ENCODE measurements around the gene YTHDF1.
"Not testable (repeated sequence)": the region's sequence is repeated elsewhere in the genome, so short reads cannot be mapped to it uniquely, and the experiment has no call there.

YTHDF1 gene

DNA sequence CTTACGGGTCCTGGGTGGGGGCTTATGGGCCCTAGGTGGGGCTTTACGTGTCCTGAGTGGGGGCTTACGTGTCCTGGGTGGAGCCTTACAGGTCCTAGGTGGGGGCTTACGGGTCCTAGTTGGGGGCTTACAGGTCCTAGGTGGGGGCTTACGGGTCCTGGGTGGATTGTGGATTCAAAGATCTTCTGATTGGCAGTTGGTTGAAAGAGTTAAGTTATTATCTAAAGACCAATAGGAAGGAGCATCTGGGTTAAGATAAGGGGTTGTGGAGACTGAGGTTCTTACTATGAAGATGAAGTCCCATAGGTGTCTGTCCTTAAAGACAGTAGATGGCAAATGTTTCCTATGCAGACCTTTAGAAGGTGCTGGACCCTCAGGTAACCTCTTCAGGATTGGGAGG, 11.3 kb upstream of the YTHDF1 start:
- H3K36me3 ChIP-seq (ENCODE audit: insufficient read depth, low read length), result no peaks in the 10 kb centered on the region
- no peaks in the 10 kb centered on the region for H3K9me3 ChIP-seq (ENCODE audit: control insufficient read depth, insufficient read depth, low read length)
- peaks cover 28% of the 10 kb centered on the region; the same call in 1 of the 2 replicates for H3K4me1 ChIP-seq (ENCODE audit: insufficient read depth, low read length)
- no peak overlapping the region for H3K9ac ChIP-seq (ENCODE audit: low read depth, low read length)

DNA sequence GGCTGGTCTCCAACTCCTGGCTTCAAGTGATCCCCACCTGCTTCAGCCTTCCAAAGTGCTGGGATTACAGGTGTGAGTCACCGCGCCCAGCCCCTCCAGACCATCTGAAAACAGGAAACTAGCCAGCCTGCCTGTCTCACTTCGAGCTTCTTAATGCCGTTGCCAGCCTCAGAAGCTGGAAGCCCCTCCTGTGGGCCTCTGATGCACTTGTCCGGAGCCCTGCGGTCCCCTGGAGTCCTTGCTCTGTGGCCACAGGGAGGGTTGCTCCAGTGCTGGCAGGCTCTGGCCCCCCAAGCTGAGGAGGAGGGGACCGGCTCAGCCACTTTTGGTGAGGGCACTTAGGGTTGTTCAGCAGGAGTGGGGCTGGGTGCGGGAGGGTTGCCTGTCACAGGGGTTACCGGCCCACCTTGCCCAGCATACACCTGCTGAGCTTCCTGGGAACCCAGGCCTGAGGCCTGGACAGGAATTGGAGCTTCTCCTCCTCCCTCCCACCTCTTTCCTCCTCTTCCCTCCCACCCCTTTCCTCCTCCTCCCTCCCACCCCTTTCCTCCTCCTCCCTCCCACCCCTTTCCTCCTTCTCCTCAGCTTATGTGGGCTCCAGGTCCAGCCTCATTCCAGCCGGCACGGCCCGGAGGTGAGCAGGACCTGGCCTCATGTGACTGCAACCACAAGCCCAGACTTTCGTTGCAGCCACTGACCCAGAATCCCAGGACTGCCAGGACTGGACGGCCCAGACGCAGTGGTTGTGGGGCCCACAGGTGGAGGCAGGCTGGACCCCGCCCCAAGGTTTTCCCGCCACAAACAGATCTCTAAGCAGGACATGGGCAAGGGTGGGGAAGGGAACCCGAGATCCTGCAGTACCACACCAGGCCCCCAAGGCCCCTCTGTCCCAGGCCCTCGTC, 10.4 kb upstream of the YTHDF1 start:
- Histone ChIP-seq H3K9ac (ENCODE audit: low read depth, low read length) (no peak overlapping the region), H3K9me3 (ENCODE audit: control insufficient read depth, insufficient read depth, low read length) (no peaks in the 10 kb centered on the region), H3K36me3 (ENCODE audit: insufficient read depth, low read length) (no peaks in the 10 kb centered on the region), H3K4me1 (ENCODE audit: insufficient read depth, low read length) (peaks cover 24% of the 10 kb centered on the region; the same call in 1 of the 2 replicates)

GRCh38 chr20:63225082-63225454, 9.1 kb upstream of the YTHDF1 start:
- H3K9me3 ChIP-seq (ENCODE audit: control insufficient read depth, insufficient read depth, low read length), result no peaks in the 10 kb centered on the region
- H3K4me1 ChIP-seq (ENCODE audit: insufficient read depth, low read length), result peaks cover 24% of the 10 kb centered on the region; the same call in 1 of the 2 replicates
- H3K9ac ChIP-seq (ENCODE audit: low read depth, low read length), result no peak overlapping the region
- H3K36me3 ChIP-seq (ENCODE audit: insufficient read depth, low read length), result no peaks in the 10 kb centered on the region

- H3K36me3 ChIP-seq (ENCODE audit: insufficient read depth, low read length), result no peaks in the 10 kb centered on the region
- H3K4me1 ChIP-seq (ENCODE audit: insufficient read depth, low read length), result peaks cover 23% of the 10 kb centered on the region; the same call in 1 of the 2 replicates
- H3K9ac ChIP-seq (ENCODE audit: low read depth, low read length), result no peak overlapping the region
- no peaks in the 10 kb centered on the region for H3K9me3 ChIP-seq (ENCODE audit: control insufficient read depth, insufficient read depth, low read length)
These were observed 8.6 kb upstream of the YTHDF1 start for GRCh38 chr20:63224412-63225081.

- no peak overlapping the region for H3K9ac ChIP-seq (ENCODE audit: low read depth, low read length)
- H3K36me3 ChIP-seq (ENCODE audit: insufficient read depth, low read length), result no peaks in the 10 kb centered on the region
- peaks cover 15% of the 10 kb centered on the region; the same call in 1 of the 2 replicates for H3K4me1 ChIP-seq (ENCODE audit: insufficient read depth, low read length)
- H3K9me3 ChIP-seq (ENCODE audit: control insufficient read depth, insufficient read depth, low read length), result no peaks in the 10 kb centered on the region
These were observed 7.9 kb upstream of the YTHDF1 start for GRCh38 chr20:63223826-63224207.

DNA sequence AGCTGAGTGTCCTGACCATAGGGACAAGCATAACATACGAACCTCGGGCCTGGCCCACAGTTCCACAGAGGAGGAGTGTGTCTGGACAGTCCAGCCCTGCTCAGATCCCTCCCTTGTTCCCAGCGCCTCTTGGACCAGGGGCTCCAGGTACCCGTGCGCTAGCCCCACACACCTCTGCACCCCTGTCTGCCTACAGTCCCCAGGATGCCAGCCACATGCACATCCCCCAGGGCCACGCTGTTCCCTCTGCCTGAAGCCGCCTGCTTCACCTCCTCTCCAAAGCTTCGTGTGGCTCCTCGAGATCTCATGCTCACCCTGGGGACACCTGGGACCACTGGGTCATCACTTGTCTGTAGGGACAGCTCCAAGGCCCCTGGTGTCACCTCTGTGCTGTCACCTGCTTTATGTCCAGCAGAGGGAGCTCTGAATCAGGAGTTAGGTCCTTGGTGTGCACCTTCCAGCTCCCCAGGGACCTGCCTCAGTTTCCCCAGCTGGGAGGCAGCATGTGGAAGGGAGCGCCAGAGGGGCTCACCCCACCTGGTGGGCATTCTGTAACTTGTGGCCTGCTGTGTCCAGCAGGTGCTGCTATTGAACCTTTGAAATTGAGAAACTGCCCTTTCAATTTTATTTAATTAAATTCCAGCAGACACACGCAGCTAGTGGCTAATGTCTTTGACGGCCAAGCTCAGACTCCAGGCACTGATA, 7.3 kb upstream of the YTHDF1 start:
- Histone ChIP-seq H3K4me1 (ENCODE audit: insufficient read depth, low read length) (peaks cover 11% of the 10 kb centered on the region; the same call in 1 of the 2 replicates), H3K9me3 (ENCODE audit: control insufficient read depth, insufficient read depth, low read length) (no peaks in the 10 kb centered on the region), H3K36me3 (ENCODE audit: insufficient read depth, low read length) (no peaks in the 10 kb centered on the region), H3K9ac (ENCODE audit: low read depth, low read length) (no peak overlapping the region)

DNA sequence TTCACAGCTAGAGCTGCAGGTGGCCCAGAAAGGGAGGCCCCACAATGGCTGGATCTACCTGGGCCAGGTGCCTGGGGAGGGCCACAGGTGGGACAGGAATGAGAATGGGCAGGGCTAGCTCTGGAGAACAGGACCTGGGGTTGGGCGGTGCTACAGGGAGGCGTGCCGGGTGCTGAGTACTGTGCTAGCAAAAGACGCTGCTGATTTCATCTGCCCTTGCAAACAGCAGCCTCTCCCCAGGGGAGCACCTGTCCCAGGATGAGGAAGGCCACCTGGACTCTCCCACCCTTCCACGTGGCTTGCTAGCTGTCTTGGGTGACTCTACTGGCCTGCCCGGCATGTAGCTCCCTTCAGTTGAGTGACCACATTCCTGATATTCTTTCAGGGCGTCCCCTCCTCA, 6.6 kb upstream of the YTHDF1 start:
- H3K9ac ChIP-seq (ENCODE audit: low read depth, low read length), result no peak overlapping the region
- H3K36me3 ChIP-seq (ENCODE audit: insufficient read depth, low read length), result no peaks in the 10 kb centered on the region
- no peaks in the 10 kb centered on the region for H3K9me3 ChIP-seq (ENCODE audit: control insufficient read depth, insufficient read depth, low read length)
- H3K4me1 ChIP-seq (ENCODE audit: insufficient read depth, low read length), result peaks cover 11% of the 10 kb centered on the region; the same call in 1 of the 2 replicates

DNA sequence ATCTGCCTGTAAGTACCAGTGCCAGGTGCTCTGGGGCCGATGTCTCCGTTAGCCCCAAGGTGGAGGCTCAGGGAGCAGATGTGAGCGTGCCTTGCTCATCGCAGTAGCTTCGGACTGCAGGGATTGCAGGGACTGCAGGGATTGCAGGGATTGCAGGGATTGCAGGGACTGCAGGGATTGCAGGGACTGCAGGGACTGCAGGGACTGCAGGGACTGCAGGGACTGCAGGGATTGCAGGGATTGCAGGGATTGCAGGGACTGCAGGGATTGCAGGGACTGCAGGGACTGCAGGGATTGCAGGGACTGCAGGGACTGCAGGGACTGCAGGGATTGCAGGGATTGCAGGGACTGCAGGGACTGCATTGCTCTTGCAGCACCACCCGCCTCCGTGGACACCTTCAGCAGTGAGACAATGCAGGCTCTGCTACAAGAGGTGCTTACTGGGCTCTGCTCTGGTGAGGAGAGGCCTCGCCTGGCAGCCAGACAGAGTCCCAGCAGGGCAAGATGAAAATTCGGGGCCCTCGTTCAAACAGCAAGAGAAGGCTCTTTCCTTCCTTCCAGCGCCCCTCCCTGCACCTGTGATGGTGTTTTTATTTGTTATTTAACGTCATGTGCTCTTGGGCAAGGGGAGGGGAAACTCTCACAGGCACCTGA, 5.6 kb upstream of the YTHDF1 start:
- not testable (repeated sequence) for H3K9me3 ChIP-seq (ENCODE audit: control insufficient read depth, insufficient read depth, low read length); H3K36me3 ChIP-seq (ENCODE audit: insufficient read depth, low read length); H3K9ac ChIP-seq (ENCODE audit: low read depth, low read length)
- peaks cover 11% of the 10 kb centered on the region; the same call in 1 of the 2 replicates for H3K4me1 ChIP-seq (ENCODE audit: insufficient read depth, low read length)

DNA sequence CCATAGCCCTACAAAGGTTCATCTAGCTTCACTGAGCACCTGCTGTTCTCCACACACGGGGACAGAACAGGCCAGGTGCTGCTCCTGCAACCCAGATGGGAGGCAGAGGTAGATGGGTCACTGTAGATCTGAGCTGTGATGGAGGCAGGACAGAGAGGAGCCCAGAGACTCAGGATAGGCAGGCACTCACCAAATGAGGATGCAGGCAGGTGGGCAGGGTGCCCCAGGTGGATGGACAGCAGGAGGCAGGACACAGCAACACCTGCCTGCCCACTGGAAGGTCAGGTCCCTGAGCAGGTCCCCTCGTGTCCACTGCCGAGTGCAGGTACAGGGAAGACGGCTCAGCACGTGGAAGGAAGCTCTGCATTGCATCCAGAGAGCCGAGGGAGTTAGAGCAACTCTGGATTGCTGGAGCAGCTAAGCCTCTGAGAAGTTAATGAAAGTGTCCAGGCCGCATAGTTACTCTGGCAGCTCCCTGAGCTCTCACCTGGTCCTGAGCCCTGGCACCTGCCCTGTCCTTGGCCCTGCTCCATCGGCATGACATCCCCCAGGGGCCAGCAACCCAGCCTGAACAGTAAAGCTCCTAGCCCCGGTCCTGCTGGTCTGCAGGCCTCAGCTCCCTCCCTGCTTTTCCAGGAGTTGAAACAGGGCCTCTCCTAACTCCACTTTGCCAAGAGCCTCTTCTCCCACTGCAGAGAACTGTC, 4.9 kb upstream of the YTHDF1 start:
- H3K9ac ChIP-seq (ENCODE audit: low read depth, low read length), result no peak overlapping the region
- H3K36me3 ChIP-seq (ENCODE audit: insufficient read depth, low read length), result no peaks in the 10 kb centered on the region
- no peaks in the 10 kb centered on the region for H3K9me3 ChIP-seq (ENCODE audit: control insufficient read depth, insufficient read depth, low read length)
- H3K4me1 ChIP-seq (ENCODE audit: insufficient read depth, low read length), result peaks cover 7% of the 10 kb centered on the region; the same call in 1 of the 2 replicates

DNA sequence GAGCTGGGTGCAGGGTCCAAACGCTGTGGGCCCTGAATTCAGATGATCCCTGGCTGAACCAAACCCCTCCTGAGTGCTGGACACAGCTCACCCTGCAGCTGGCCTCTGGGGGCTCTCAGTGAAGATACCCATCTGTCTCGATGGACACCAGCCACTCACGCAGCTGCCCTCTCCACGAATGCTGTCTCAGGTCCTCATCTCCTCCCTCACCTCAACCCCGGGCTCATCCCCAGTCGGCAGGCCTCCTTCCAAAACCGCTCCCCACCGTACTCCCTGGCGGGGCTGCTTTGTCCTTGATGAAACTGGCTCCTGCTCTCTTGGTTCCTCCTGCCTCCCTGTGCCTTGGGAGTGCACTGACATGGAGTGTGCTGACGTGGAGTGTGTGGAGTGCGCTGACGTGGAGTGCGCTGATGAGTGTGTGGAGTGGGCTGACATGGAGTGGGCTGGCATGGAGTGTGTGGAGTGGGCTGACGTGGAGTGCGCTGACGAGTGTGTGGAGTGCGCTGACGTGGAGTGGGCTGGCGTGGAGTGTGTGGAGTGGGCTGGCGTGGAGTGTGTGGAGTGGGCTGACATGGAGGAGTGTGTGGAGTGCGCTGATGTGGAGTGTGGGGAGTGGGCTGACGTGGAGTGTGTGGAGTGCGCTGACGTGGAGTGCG, 4.1 kb upstream of the YTHDF1 start:
- Histone ChIP-seq H3K9ac (ENCODE audit: low read depth, low read length) (no peak overlapping the region), H3K9me3 (ENCODE audit: control insufficient read depth, insufficient read depth, low read length) (no peaks in the 10 kb centered on the region), H3K4me1 (ENCODE audit: insufficient read depth, low read length) (peaks cover 7% of the 10 kb centered on the region; the same call in 1 of the 2 replicates), H3K36me3 (ENCODE audit: insufficient read depth, low read length) (no peaks in the 10 kb centered on the region)

GRCh38 chr20:63219447-63219821, 3.5 kb upstream of the YTHDF1 start:
- no peak overlapping the region for H3K9ac ChIP-seq (ENCODE audit: low read depth, low read length)
- H3K4me1 ChIP-seq (ENCODE audit: insufficient read depth, low read length), result peaks cover 3% of the 10 kb centered on the region
- no peaks in the 10 kb centered on the region for H3K9me3 ChIP-seq (ENCODE audit: control insufficient read depth, insufficient read depth, low read length)
- no peaks in the 10 kb centered on the region for H3K36me3 ChIP-seq (ENCODE audit: insufficient read depth, low read length)

DNA sequence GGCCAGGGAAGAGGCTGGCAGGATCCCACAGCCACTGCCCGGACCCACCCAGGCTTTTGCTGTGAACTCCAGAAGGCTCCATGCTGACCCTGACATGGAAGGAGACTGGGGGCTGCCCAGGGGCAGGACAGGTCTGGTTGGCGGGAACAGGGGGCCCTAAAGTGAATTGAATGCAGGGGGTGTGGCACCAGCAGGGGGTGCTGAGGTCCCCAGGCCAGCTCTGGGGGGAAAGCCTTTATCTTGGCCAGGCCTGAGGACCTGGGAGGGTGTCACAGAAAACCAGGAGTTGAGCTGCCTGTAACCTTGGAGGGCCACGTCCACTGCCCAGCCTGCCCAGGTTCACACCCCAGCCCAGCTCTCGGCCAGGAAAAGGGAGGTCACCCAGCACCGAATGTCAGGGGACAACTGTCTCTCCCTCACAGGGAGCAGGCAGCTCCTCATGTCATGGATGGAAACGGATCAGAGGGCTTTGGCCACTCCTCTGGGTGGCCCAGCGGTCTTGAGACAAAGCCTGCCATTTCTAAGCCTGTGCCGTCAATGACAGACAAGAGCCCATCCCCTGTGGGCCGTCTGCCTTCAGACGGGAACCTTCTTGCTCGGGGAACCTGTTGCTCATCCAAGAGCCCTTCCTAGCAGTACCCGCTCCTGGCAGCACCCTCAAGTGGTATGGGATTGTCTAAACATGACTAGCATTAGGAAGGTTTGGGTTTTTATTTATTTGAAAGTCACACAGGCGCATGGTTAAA, 2.9 kb upstream of the YTHDF1 start:
- no peaks in the 10 kb centered on the region for H3K9me3 ChIP-seq (ENCODE audit: control insufficient read depth, insufficient read depth, low read length)

GRCh38 chr20:63217706-63218105, 1.8 kb upstream of the YTHDF1 start:
- Histone ChIP-seq H3K9ac (ENCODE audit: low read depth, low read length) (no peak overlapping the region), H3K9me3 (ENCODE audit: control insufficient read depth, insufficient read depth, low read length) (no peaks in the 10 kb centered on the region), H3K4me1 (ENCODE audit: insufficient read depth, low read length) (no peaks in the 10 kb centered on the region; the same call in 1 of the 2 replicates), H3K36me3 (ENCODE audit: insufficient read depth, low read length) (peaks cover 8% of the 10 kb centered on the region; the same call in 1 of the 2 replicates)

More for the DNA sequence above, 2.9 kb upstream of the YTHDF1 start:
- Histone ChIP-seq H3K4me1 (ENCODE audit: insufficient read depth, low read length) (no peaks in the 10 kb centered on the region; the same call in 1 of the 2 replicates), H3K36me3 (ENCODE audit: insufficient read depth, low read length) (no peaks in the 10 kb centered on the region), H3K9ac (ENCODE audit: low read depth, low read length) (no peak overlapping the region)

Data from ES-I3 (cell line).